HG03571 (cell line): ENCODE results near the gene OSTF1.

Source experiments
- ATAC-seq: cut with Tn5 transposase; IDR thresholded peaks from one replicate; pipeline ENCODE4 v1.9.1; 2021; ENCODE audit not compliant: unreplicated experiment

The OSTF1 gene, protein sequence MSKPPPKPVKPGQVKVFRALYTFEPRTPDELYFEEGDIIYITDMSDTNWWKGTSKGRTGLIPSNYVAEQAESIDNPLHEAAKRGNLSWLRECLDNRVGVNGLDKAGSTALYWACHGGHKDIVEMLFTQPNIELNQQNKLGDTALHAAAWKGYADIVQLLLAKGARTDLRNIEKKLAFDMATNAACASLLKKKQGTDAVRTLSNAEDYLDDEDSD

DNA sequence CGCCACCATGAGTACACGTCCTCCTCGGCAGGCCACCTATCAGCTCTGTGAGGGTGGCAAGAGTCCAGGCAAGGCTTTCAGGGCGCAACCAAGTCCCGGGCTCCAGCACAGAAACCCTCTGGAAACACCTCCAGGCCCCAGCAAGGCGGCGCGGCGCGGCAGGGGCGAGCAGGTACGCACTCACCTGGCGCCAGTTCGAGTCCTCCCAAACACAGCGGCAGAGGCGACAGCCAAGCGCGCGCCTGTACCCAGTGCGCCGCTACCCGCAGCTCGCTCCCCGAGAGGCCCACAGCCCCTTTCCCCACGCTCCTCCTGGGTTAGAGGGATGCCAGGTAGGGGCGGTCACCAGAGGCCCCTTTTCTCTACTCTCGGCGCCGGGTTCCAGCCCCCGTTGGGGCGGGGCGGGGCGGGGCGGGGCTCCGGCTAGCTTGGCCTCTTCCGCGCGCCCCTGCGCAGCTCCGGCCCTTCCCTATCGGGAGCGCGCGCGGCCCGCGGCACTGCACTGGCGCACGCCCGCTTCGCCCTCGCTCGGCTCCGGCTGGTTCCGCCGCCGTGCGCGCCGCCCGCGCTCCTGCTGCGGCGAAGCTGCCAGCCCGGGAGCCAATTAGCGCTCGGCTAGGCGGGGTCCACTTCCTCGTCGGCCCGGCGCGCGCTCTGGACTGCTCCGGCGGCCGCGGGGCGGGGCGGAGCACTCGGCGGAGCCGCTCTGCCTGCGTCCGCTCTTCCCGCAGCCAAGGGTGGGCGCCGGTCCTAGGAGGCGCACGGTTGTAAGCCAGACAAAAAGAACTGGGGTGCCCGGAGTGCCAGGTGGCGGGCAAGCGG is at the start of gene OSTF1, which contains the start of gene NMRK1:
OSTF1 (plus strand) TSS at position 691 of the 822 bp plus-strand sequence. CDS start 179 bp downstream, outside the sequence.
NMRK1 (minus strand) TSS at position 332 of the 822 bp plus-strand sequence. CDS start 5,040 bp downstream, outside the sequence.
- ATAC-seq, result peak; percentile 88

DNA sequence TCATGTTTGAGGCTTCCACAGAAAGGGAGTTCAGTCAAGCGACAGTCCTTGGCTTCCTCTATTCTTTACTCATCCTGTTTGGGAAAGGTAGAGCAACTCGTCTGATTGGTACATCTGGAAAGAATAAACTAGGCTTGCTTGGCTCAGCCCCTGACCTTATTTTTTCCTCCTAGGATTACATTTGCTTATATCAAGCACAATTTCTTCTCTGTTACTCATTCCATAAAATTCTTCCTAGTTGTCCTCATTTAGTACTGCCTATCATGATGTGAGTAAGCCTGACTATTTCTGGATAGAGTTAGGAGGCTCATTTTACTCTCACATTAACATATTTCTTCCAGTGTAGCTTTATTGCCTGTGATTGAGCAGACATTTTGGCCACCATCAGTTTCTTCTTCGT is 49.3 kb upstream of the OSTF1 start:
- no peak for ATAC-seq

DNA sequence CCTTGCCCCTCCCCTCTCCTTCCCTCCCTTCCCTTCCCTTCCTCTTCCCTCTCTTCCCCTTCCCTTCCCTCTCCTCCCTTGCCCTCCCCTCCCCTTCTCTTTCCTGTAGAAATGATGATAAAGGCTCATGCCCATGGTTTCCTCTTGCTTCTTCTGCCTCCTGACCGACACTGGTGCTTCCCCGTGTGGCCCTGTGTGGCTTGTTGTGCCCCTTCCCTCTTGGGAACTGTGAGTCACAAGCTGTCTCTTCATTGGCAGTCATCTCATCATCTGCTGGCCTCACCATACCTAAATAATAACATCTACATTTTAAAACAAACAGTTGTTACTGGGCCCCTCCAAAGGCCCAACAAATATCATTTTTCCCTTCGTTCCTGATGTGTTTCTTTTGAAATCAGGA is 48.5 kb upstream of the OSTF1 start:
- ATAC-seq, result no peak

DNA sequence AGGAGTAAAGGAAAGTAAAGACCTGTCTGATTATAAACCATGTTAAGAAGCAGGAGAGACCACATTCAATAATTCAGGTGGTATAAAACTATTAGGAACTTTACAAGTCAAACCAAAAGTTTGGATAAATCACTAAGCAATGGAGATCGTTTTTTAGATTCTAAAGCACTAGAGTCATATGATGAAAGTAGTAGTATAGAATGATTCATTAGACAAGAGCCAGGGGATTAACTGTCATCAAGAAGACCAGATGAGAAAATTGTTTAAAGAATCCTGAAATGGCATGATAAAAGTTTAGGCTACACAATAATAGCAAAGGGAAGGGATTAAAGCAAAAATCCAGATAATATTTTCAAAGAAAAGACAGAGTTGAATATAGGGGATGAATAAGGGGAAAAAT is 47.3 kb upstream of the OSTF1 start:
- ATAC-seq, result no peak

DNA sequence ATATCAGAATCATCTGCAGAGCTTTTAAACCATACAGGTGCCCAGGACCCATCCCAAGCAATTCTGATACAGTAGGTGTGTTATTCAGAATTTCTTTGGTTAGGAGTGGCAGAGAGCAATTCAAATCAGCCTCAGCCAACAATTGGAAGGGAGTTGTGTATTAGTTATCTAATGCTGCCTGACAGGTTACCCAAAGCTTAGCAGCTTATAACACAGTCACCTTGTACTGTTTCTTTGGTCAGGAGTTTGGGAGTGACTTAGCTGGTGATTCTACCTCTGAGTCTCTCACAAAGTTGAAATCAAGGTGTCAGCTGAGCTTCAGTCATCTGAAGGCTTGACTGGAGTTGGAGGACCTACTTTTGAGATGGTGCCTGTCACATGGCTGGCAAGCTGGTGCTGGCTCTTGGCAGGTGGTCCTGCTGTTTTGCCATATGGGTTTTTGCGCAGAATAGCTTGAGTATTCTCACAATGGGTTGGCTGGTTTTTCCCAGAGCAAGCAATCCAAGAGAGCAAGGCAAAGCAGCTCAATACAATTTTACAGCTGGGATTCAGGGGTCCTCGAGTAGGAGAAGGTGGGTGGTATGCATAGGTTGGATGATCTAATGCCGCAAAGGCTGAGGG is 41.5 kb upstream of the OSTF1 start:
- ATAC-seq, result no peak

DNA sequence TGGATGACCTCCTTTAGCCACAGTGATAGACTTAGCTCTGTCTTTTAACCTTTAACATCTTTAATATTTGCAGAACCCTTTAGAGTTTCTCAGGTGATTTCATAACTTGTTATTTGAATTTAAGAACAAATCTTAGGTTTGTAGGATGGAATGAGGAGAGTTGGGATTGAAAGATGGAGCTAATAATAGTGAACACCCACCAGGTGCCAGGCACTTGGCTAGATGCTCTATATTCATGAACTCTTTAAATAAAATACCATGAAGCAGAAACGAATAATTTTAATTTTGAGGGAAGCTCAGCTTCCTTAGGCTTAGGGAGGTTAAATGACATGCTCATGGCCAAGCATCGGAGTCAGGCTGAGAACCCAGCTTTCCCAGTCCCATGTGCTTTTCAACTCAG is 40.8 kb upstream of the OSTF1 start:
- no peak for ATAC-seq

DNA sequence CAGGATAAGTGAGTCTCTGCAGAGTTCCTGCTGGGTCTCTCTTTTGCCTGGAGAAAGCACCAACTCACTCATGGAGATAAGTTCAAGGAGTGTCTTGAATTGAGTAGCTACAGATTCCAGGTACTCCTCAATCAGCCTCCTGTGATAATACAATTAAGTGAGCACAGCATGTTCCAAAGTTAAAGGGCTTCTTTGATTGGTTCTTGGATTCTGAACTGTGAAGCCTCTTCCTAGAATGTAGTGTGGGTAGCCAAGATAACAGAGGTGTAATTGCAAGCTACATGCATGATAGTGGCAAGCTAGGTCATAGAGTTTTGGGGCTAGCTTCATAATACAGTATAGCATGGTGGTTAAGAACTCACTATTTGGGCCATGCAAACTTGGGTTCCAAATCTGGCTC is 37.0 kb upstream of the OSTF1 start:
- ATAC-seq, result no peak

DNA sequence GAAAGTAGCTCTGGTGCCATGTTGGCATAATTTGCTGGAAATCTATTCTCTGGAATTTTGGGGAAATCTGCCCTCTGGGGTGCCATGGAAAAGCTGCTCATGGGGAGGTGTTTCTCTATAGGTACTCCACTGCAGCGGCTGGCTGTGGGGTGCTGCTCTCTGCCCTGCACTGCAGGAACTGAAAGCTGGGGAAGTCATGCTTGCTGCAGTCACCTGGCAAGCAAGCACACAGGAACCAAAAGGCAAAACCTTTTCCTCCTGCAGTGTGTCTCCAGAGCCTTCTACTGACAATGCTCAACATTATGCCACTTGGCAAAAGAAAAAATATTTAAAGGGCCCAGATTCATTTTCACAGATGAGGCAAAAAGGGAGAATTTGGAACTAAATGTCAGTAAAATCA is 34.4 kb upstream of the OSTF1 start:
- ATAC-seq, result peak; percentile 81

DNA sequence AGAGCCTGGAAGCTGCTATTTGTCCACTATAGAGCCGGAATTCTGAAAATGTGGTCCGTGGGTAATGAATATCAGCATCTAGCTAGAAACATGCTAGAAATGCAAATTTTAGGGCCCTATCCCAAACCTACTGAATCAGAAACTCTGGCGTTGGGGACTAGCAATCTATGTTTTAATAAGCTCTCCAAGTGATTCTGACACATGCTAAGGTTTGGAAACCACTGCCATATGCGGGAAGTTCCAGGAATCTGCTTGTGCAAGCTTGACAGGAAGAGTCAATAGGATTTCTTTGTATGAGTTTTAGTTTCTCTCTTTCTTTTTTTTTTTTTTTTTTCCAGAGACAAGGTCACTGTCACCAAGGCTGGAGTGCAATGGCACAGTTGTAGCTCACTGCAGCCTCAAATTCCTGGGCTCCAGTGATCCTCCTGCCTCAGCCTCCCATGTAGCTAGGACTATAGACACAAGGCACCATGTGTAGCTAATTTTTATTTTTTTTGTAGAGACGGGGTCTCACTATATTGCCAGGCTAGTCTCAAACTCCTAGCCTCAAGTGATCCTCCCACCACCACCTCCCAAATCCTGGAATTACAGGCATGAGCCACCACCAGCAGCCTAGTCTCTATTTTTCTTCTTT is 33.8 kb upstream of the OSTF1 start:
- no peak for ATAC-seq

DNA sequence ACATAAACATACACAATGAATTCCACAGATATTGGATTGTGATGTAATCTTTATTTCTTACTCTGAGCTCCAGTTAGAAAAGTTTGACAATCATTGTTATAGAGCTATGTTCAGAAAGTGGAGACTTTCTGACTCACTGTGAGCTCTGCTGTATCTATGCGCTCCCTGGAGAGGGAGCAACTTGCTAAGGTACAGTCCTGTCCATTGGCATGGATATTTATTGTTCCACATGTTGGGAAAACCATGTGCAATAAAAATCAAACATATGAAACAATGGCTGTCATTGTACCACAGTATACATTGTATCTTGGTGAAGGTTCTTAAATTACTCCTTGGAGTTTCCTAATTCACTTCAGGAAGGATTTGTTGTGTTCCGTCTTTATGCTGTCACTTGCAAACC is 27.1 kb upstream of the OSTF1 start:
- ATAC-seq, result no peak

DNA sequence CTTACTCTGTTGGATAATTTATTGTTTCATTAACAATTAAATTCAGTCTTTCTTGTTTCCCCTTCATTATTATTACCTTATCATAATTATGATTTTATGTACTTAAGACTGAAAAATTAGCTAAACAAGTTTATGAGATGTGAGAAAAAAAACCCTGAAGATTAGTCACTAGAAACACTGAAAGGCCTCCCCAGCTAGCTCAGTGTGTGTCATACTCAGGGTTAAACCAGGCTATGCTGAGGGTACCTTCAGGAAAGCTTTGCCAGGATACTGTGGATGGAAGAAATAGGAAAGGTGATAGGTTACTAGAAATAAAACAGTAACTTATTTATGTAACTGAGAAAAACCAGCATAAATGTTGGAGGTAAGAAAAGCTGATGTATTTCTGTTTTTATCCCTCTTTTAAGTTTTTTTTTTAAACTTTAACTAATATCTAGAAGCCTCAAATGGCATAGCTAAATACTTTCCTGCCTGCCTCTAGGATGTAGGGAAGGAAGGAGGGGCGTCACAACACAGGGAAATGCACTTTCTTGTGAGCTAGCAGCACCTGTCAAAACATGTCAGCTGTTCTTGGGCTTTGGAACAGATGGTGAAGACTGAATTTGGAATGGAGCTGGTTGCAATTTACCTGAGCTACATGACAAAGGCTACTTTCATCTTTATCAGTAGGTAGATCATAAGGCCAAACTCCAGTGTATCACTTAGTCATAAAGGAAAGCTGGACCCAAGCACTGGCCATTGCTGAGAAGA is 24.6 kb upstream of the OSTF1 start:
- no peak for ATAC-seq

DNA sequence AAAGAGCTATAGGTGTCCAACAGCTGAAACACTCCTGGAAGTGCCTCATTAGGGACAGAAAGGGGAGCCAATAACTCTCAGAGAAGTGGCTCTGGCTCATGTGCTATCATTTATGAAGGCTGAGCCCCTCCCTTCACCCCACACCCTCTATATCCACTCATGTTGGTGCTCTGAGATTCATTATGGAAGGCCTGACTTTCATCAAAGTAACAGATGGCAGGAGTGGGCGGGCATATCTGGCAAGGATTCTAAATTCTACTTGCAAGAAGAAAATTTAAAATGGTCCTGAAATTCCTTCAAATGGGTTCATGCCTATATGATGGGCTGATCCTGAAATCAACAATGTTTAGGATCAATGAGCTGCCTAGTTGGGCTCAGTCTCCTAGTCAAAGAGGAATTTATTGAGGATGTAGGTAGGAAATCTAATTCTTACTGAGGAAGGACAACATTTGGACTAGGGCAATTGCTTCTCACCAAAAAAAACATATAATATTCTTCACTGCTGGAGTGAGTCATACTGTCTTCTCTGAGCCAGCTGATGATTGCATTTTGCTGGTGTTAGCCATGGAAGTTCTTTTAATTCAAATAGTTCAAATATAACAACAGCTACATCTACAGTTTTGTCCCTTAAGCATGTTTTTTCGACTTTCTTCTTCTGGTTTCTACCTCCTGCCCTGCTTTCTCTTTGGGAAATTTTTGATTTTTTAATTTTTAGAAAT is 23.8 kb upstream of the OSTF1 start:
- ATAC-seq, result no peak

DNA sequence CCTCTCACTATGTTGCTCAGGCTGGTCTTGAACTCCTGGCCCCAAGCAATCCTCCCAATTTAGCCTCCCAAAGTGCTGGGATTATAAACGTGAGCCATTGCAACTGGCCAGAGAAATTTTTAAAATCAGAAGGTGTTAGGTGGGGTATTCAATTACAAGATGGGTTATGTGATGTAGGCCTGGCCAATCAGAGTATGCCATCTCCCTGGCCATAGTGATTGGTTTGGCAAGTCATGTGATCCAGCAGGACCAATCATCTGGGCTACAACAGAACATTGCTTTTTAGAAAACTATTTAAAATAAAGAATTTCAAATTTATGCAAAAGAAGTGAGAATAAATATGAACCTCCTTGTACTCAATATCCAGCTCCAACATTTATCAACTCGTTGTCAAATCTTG is 22.8 kb upstream of the OSTF1 start:
- ATAC-seq, result no peak

DNA sequence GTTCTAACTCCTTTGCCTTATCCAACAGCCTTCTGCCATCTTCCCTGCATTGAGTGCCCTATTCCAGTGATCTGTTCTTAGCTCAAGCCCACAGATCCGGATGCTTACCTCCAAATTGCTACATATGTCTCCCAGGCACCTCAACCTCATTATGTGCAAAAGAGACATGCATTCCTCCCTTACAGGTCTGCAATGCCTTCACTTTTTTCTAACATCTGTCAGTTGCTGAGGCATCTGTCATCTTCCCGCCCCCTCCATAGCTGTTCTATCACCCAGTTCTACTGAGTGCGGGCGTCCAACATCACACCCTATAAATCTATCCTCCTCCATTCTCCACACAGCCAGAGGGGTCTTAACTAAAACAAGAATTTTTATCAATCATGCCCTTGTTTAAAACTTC is 20.4 kb upstream of the OSTF1 start:
- ATAC-seq, result no peak

DNA sequence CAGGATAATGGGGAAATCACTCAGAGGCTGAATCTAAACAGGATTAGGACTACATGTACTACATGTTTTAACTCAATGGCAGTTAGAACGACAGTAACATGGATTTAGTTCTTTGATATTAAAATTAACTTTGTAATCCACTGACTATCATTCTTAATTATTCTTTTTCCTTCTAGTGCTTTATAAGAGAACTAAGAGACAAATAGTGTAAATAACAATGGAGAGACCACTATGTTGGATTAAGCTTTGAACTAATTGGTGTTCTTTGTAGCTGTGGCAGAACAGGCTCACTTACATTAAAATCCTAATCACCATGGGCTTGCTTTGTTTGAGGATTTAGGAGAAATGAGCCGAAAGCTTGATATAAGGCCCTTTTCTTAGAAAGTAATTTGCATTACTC is 19.1 kb upstream of the OSTF1 start:
- ATAC-seq, result no peak

DNA sequence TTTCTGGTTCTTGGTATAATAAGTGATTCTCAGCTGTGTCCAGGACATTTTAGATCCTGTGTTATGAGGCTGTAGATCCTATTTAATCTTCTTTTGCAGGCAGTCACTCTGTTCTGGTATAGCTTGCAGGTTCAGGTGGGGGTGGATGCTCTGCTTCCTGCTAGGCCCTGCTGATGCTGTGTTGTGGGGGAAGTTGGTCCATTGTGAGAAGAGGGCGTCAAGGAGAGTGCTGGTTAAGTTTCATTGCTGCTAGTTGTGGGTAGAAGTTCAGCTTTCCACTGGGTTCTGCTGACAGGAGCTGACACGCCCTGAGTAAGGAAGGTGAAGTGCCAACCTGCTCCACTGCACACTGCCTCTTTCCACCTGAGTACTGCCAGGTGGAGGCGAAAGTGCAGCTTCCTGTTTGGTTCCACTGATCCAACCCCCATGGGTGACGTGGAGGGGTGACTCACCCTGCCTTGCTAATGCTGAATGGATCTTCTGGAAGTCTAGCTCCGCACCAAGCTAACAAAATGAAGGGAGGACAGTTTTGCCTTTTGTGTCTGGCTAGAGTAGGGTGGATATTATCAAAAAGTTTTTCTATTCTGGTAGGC is 16.7 kb upstream of the OSTF1 start:
- no peak for ATAC-seq

DNA sequence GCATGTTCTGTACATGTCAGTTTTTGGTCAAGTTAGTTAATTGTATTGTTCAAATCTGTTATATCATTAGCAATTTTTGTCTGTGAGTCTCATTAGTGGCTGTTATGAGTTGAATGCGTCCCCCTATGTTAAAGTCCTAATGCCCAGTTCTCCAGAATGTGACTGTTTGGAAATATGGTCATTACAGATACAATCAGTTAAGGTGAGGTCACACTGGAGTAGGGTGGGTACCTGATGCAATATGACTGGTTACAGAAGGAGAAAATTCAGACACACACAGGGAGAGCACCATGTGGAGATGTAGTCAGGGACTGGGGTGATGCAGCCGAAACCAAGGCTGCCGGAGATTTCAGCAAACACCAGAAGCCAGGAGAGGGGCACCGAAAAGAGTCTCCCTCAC is 15.4 kb upstream of the OSTF1 start:
- ATAC-seq, result no peak

DNA sequence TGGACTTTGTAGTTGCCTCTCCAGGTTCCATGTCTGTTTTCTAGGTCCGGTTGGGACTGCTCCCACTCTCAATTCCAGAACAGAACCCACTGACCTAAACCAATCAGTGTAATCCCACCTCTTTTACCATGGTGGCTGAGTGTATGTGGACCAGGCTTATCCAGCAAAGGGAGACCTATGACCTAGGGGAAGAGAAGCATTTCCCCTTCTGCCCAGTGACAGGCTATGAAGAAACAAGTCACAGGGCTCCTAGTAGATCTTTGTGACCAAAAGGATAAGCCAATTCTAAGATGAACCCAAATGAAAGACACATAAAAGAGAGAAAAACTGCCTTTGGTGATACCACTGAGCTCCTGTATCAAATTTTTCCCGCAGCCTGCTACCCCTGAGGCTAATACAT is 6.7 kb upstream of the OSTF1 start:
- ATAC-seq, result no peak

DNA sequence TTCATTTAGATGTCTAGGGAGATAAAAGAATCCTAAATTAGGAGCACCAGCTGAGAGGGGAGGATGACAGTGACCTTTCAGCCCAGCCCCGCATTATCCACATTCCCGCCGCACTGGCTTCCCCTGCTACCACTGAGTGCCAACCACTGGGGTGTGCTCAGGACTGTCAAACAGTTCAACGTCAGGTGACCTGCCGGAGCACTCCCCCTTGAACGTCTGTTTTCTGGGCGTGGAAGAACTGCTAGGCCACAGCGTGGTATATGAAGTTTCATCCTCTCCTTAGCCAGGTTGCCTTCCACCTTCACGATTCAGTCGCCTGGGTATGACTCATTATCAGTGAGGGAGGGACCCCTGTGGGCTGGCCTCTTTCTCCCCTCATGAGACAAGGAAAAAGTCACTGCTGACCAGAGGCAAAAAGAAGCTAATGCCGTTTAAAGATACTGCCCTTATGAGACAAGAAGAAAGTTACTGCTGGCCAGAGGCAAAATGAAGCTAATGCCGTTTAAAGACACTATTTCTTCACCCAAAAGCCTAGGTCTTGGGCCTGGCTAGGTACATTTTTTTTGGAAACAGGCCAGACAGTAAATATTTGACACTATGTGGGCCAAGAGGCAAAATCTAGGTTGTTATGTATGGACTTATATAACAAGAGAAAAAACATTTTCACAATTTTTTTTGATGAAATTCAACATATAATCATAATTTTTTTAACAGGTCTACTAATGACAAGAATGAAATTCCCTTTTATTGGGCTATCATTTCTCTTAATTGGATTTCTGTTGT is 4.9 kb upstream of the OSTF1 start:
- ATAC-seq, result no peak
